ENCODE results near the gene FGF18.

DNA sequence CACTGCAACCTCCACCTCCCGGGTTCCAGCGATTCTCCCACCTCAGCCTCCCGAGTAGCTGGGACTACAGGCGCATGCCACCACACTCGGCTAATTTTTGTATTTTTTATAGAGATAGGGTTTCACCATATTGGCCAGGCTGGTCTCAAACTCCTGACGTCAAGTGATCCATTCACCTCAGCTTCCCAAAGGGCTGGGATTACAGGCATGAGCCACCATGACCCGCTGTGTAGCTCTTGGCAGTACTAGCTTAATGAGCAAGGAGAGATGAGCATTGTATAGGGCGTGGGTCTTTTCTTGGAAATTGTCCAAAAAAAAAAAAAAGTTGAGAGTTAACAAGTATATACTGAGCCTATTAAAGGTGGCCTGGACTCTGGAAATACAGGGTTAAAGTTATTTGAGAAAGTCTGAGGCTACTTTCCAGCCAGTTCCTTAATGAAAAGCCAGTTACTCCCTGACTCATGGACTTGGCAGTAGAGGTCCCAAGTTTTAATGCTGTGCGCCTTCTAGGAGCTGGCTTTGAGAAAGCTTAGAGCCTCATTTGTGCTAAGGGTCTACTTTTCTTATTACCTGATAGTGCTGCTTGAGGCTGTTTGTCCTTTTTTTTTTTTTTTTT is 4.2 kb upstream of the FGF18 start:
- TF ChIP-seq, protein P1, sequence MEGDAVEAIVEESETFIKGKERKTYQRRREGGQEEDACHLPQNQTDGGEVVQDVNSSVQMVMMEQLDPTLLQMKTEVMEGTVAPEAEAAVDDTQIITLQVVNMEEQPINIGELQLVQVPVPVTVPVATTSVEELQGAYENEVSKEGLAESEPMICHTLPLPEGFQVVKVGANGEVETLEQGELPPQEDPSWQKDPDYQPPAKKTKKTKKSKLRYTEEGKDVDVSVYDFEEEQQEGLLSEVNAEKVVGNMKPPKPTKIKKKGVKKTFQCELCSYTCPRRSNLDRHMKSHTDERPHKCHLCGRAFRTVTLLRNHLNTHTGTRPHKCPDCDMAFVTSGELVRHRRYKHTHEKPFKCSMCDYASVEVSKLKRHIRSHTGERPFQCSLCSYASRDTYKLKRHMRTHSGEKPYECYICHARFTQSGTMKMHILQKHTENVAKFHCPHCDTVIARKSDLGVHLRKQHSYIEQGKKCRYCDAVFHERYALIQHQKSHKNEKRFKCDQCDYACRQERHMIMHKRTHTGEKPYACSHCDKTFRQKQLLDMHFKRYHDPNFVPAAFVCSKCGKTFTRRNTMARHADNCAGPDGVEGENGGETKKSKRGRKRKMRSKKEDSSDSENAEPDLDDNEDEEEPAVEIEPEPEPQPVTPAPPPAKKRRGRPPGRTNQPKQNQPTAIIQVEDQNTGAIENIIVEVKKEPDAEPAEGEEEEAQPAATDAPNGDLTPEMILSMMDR (conservative IDR thresholded peaks at IDR 0.05), result no peak
- no peak for TF ChIP-seq EZH2 (IDR thresholded peaks at IDR 0.05; ENCODE audit: low read depth)
